Hematopoietic multipotent progenitor cell treated with erythropoietin and hydrocortisone succinate and interleukin-3 and kit ligand, for 8 days (in vitro differentiated cells): ENCODE measurements around the gene ZAP70.

Experiments
- DNase-seq: peaks from one replicate; pipeline ENCODE4 v3.0.0-alpha.2; 2015

The ZAP70 gene

GRCh38 chr2:97754690-97755346 is 41.4 kb downstream of the ZAP70 start:
- no peak for DNase-seq

- DNase-seq = no peak
These were observed 42.1 kb downstream of the ZAP70 start for GRCh38 chr2:97755491-97755890.

- no peak for DNase-seq
These were observed 43.7 kb downstream of the ZAP70 start for GRCh38 chr2:97757062-97757461.

GRCh38 chr2:97758131-97758705 is 44.8 kb downstream of the ZAP70 start:
- no peak for DNase-seq

- no peak for DNase-seq
These were observed 46.5 kb downstream of the ZAP70 start for GRCh38 chr2:97759727-97760407.

GRCh38 chr2:97760480-97761049 is 47.2 kb downstream of the ZAP70 start:
- DNase-seq = no peak

- DNase-seq = no peak
These were observed 47.8 kb downstream of the ZAP70 start for GRCh38 chr2:97761192-97761591.

- DNase-seq = no peak
These were observed 49.9 kb downstream of the ZAP70 start for GRCh38 chr2:97763176-97763845.

- DNase-seq = no peak
These were observed 51.3 kb downstream of the ZAP70 start for GRCh38 chr2:97764559-97765263.

- DNase-seq = no peak
These were observed 52.6 kb downstream of the ZAP70 start for GRCh38 chr2:97765933-97766332.

GRCh38 chr2:97766567-97766966 is 53.2 kb downstream of the ZAP70 start:
- DNase-seq = peak; percentile 70

GRCh38 chr2:97769308-97769707 is 55.9 kb downstream of the ZAP70 start:
- no peak for DNase-seq

- no peak for DNase-seq
These were observed 56.3 kb downstream of the ZAP70 start for GRCh38 chr2:97769711-97770110.

- no peak for DNase-seq
These were observed 57.1 kb downstream of the ZAP70 start for GRCh38 chr2:97770445-97770844.

- no peak for DNase-seq
These were observed 61.0 kb downstream of the ZAP70 start for GRCh38 chr2:97774425-97774824.

- no peak for DNase-seq
These were observed 61.7 kb downstream of the ZAP70 start for GRCh38 chr2:97775074-97775473.

GRCh38 chr2:97779141-97779540 is 65.8 kb downstream of the ZAP70 start:
- DNase-seq = peak; percentile 11

- DNase-seq = no peak
These were observed 68.6 kb downstream of the ZAP70 start for GRCh38 chr2:97781981-97782380.

- no peak for DNase-seq
These were observed 71.6 kb downstream of the ZAP70 start for GRCh38 chr2:97784953-97785352.

- no peak for DNase-seq
These were observed 72.4 kb downstream of the ZAP70 start for GRCh38 chr2:97785818-97786217.

- DNase-seq = no peak
These were observed 75.7 kb downstream of the ZAP70 start for GRCh38 chr2:97788986-97789644.
